ENCODE measurements around the gene RAPGEF6. TPM values are rescaled to one million over a fixed set of nuclear protein-coding genes. Genes with fewer than 3 reads are reported as not detected.
"Not testable (repeated sequence)": the region's sequence is repeated elsewhere in the genome, so short reads cannot be mapped to it uniquely, and the experiment has no call there.

Gene RAPGEF6
- total RNA-seq = 21.4 TPM
- polyA plus RNA-seq (ENCODE audit: insufficient read depth in 1 of 8, insufficient read length in 8 of 8, low replicate concordance in 1 of 8) = 10 to 100 TPM in 1 of 8 donors, 1 to 10 TPM in 7; 5.8 to 10.3 (median 7.7) TPM
- long read RNA-seq, donor 1 = 0 reads
- long read RNA-seq, donor 2 = 0 reads
- long read RNA-seq, donor 3, full-length matches to known transcripts = 1 of 1 reads
- long read RNA-seq, donor 3, partial matches to known transcripts = 0 of 1 reads
- long read RNA-seq, donor 3, other reads (novel, unspliced or antisense) = 0 of 1 reads
- long read RNA-seq, donor 4, partial matches to known transcripts = 0 of 1 reads
- long read RNA-seq, donor 4, other reads (novel, unspliced or antisense) = 0 of 1 reads
- long read RNA-seq, donor 5 = 0 reads
- long read RNA-seq, donor 6 = 0 reads
- long read RNA-seq, donor 7 = 0 reads
- long read RNA-seq, donor 8, full-length matches to known transcripts = 1 of 1 reads
- long read RNA-seq, donor 8, partial matches to known transcripts = 0 of 1 reads
- long read RNA-seq, donor 8, other reads (novel, unspliced or antisense) = 0 of 1 reads
- long read RNA-seq, donor 9 = 0 reads
- long read RNA-seq, donor 10, full-length matches to known transcripts = 2 of 2 reads
- long read RNA-seq, donor 10, partial matches to known transcripts = 0 of 2 reads
- long read RNA-seq, donor 10, other reads (novel, unspliced or antisense) = 0 of 2 reads
- long read RNA-seq, donor 11, partial matches to known transcripts = 0 of 1 reads
- long read RNA-seq, donor 11, other reads (novel, unspliced or antisense) = 0 of 1 reads

GRCh38 chr5:131634996-131635683 lies at the start of gene RAPGEF6:
RAPGEF6 (minus strand) TSS chr5:131635229; CDS start chr5:131635030, 199 bp downstream.
- H3K36me3 ChIP-seq (ENCODE audit: control insufficient read depth, insufficient read depth, low read length) = no peaks in the 10 kb centered on the region
- WGBS (ENCODE audit: insufficient coverage) = 0% methylated on average over 51 of the region's 55 CpGs

GRCh38 chr5:131684595-131684994 lies 49.6 kb upstream of the RAPGEF6 start:
- H3K4me1 ChIP-seq (ENCODE audit: control insufficient read depth, insufficient read depth, low read length) = no peaks in the 10 kb centered on the region
- no peaks in the 10 kb centered on the region for H3K9me3 ChIP-seq (replicated peaks; ENCODE audit: control insufficient read depth, low read depth, low read length)
- H3K27ac ChIP-seq (ENCODE audit: low read length) = no peak overlapping the region
- H3K27me3 ChIP-seq (ENCODE audit: control insufficient read depth, insufficient read depth, low read length) = no peaks in the 10 kb centered on the region
- no peaks in the 10 kb centered on the region for H3K36me3 ChIP-seq (ENCODE audit: control insufficient read depth, insufficient read depth, low read length)
- H3K4me3 ChIP-seq (ENCODE audit: low read length) = no peak overlapping the region
- no peak for DNase-seq

More at GRCh38 chr5:131634996-131635683, at the start of gene RAPGEF6:
- Histone ChIP-seq H3K4me3 (ENCODE audit: low read length) (peak within 1 kb of the TSS; percentile 95), H3K27ac (ENCODE audit: low read length) (peak within 1 kb of the TSS; percentile 100), H3K9me3 (replicated peaks; ENCODE audit: control insufficient read depth, low read depth, low read length) (no peaks in the 10 kb centered on the region), H3K4me1 (ENCODE audit: control insufficient read depth, insufficient read depth, low read length) (peaks cover 7% of the 10 kb centered on the region), H3K27me3 (ENCODE audit: control insufficient read depth, insufficient read depth, low read length) (no peaks in the 10 kb centered on the region)
- DNase-seq = peak; percentile 100

- no peaks in the 10 kb centered on the region for H3K27me3 ChIP-seq (ENCODE audit: control insufficient read depth, insufficient read depth, low read length)
- no CpG with 5 or more reads among the region's 1 CpG for WGBS (ENCODE audit: insufficient coverage)
- H3K9me3 ChIP-seq (replicated peaks; ENCODE audit: control insufficient read depth, low read depth, low read length) = no peaks in the 10 kb centered on the region
- H3K4me3 ChIP-seq (ENCODE audit: low read length) = no peak overlapping the region
- H3K27ac ChIP-seq (ENCODE audit: low read length) = no peak overlapping the region
- DNase-seq = no peak
- no peaks in the 10 kb centered on the region for H3K36me3 ChIP-seq (ENCODE audit: control insufficient read depth, insufficient read depth, low read length)
- H3K4me1 ChIP-seq (ENCODE audit: control insufficient read depth, insufficient read depth, low read length) = no peaks in the 10 kb centered on the region
Observed at GRCh38 chr5:131684051-131684450, 49.0 kb upstream of the RAPGEF6 start.

- no peaks in the 10 kb centered on the region for H3K27me3 ChIP-seq (ENCODE audit: control insufficient read depth, insufficient read depth, low read length)
- no peak overlapping the region for H3K27ac ChIP-seq (ENCODE audit: low read length)
- no peak overlapping the region for H3K4me3 ChIP-seq (ENCODE audit: low read length)
- no peaks in the 10 kb centered on the region for H3K9me3 ChIP-seq (replicated peaks; ENCODE audit: control insufficient read depth, low read depth, low read length)
- no peak for DNase-seq
- H3K36me3 ChIP-seq (ENCODE audit: control insufficient read depth, insufficient read depth, low read length) = no peaks in the 10 kb centered on the region
- no CpG with 5 or more reads among the region's 2 CpGs for WGBS (ENCODE audit: insufficient coverage)
- no peaks in the 10 kb centered on the region for H3K4me1 ChIP-seq (ENCODE audit: control insufficient read depth, insufficient read depth, low read length)
Observed at GRCh38 chr5:131682826-131683225, 47.8 kb upstream of the RAPGEF6 start.

- no CpG with 5 or more reads among the region's 5 CpGs for WGBS (ENCODE audit: insufficient coverage)
Observed at GRCh38 chr5:131682175-131682574, 47.1 kb upstream of the RAPGEF6 start.

GRCh38 chr5:131679911-131680310 lies 44.9 kb upstream of the RAPGEF6 start:
- no peaks in the 10 kb centered on the region for H3K4me1 ChIP-seq (ENCODE audit: control insufficient read depth, insufficient read depth, low read length)
- no CpG with 5 or more reads among the region's 1 CpG for WGBS (ENCODE audit: insufficient coverage)
- H3K27me3 ChIP-seq (ENCODE audit: control insufficient read depth, insufficient read depth, low read length) = no peaks in the 10 kb centered on the region
- no peak overlapping the region for H3K4me3 ChIP-seq (ENCODE audit: low read length)
- H3K9me3 ChIP-seq (replicated peaks; ENCODE audit: control insufficient read depth, low read depth, low read length) = no peaks in the 10 kb centered on the region
- no peak overlapping the region for H3K27ac ChIP-seq (ENCODE audit: low read length)
- DNase-seq = no peak
- H3K36me3 ChIP-seq (ENCODE audit: control insufficient read depth, insufficient read depth, low read length) = peaks cover 18% of the 10 kb centered on the region

More at GRCh38 chr5:131682175-131682574, 47.1 kb upstream of the RAPGEF6 start:
- H3K27ac ChIP-seq (ENCODE audit: low read length) = no peak overlapping the region
- no peaks in the 10 kb centered on the region for H3K4me1 ChIP-seq (ENCODE audit: control insufficient read depth, insufficient read depth, low read length)
- DNase-seq = no peak
- H3K36me3 ChIP-seq (ENCODE audit: control insufficient read depth, insufficient read depth, low read length) = peaks cover 5% of the 10 kb centered on the region
- no peaks in the 10 kb centered on the region for H3K9me3 ChIP-seq (replicated peaks; ENCODE audit: control insufficient read depth, low read depth, low read length)
- no peak overlapping the region for H3K4me3 ChIP-seq (ENCODE audit: low read length)
- no peaks in the 10 kb centered on the region for H3K27me3 ChIP-seq (ENCODE audit: control insufficient read depth, insufficient read depth, low read length)

- not testable (repeated sequence) for H3K27ac ChIP-seq (ENCODE audit: low read length); DNase-seq; H3K9me3 ChIP-seq (replicated peaks; ENCODE audit: control insufficient read depth, low read depth, low read length); H3K27me3 ChIP-seq (ENCODE audit: control insufficient read depth, insufficient read depth, low read length); H3K4me3 ChIP-seq (ENCODE audit: low read length); H3K4me1 ChIP-seq (ENCODE audit: control insufficient read depth, insufficient read depth, low read length)
- 100% methylated on average over 1 of the region's 10 CpGs for WGBS (ENCODE audit: insufficient coverage)
- H3K36me3 ChIP-seq (ENCODE audit: control insufficient read depth, insufficient read depth, low read length) = peaks cover 27% of the 10 kb centered on the region
Observed at GRCh38 chr5:131678273-131678672, 43.2 kb upstream of the RAPGEF6 start.

- H3K36me3 ChIP-seq (ENCODE audit: control insufficient read depth, insufficient read depth, low read length) = peaks cover 29% of the 10 kb centered on the region
Observed at GRCh38 chr5:131677115-131677514, 42.1 kb upstream of the RAPGEF6 start.

GRCh38 chr5:131672776-131673175 lies 37.7 kb upstream of the RAPGEF6 start:
- no peaks in the 10 kb centered on the region for H3K27me3 ChIP-seq (ENCODE audit: control insufficient read depth, insufficient read depth, low read length)
- no peaks in the 10 kb centered on the region for H3K9me3 ChIP-seq (replicated peaks; ENCODE audit: control insufficient read depth, low read depth, low read length)
- DNase-seq = peak; percentile 10
- WGBS (ENCODE audit: insufficient coverage) = 40% methylated on average over 3 of the region's 6 CpGs
- peaks cover 7% of the 10 kb centered on the region for H3K4me1 ChIP-seq (ENCODE audit: control insufficient read depth, insufficient read depth, low read length)
- H3K27ac ChIP-seq (ENCODE audit: low read length) = no peak overlapping the region
- peaks cover 30% of the 10 kb centered on the region for H3K36me3 ChIP-seq (ENCODE audit: control insufficient read depth, insufficient read depth, low read length)
- no peak overlapping the region for H3K4me3 ChIP-seq (ENCODE audit: low read length)

More at GRCh38 chr5:131677115-131677514, 42.1 kb upstream of the RAPGEF6 start:
- Histone ChIP-seq H3K4me3 (ENCODE audit: low read length) (no peak overlapping the region), H3K27ac (ENCODE audit: low read length) (no peak overlapping the region), H3K4me1 (ENCODE audit: control insufficient read depth, insufficient read depth, low read length) (peaks cover 4% of the 10 kb centered on the region), H3K9me3 (replicated peaks; ENCODE audit: control insufficient read depth, low read depth, low read length) (no peaks in the 10 kb centered on the region), H3K27me3 (ENCODE audit: control insufficient read depth, insufficient read depth, low read length) (no peaks in the 10 kb centered on the region)
- 100% methylated on average over 1 of the region's 3 CpGs for WGBS (ENCODE audit: insufficient coverage)
- no peak for DNase-seq

Measured in muscle of leg (tissue), 16 donors.